ENCODE measurements around the gene MAST4.

MAST4 gene

GRCh38 chr5:67140413-67140812 lies 544.2 kb downstream of the MAST4 start:
- H3K27ac ChIP-seq (ENCODE audit: poor library complexity, severe bottlenecking), result no peak overlapping the region
- H3K4me1 ChIP-seq (ENCODE audit: insufficient read depth, poor library complexity, severe bottlenecking), result no peaks in the 10 kb centered on the region
- H3K27me3 ChIP-seq (ENCODE audit: insufficient read depth, poor library complexity, severe bottlenecking), result no peaks in the 10 kb centered on the region
- no peak for ATAC-seq (ENCODE audit: low read depth)
- no peak for TF ChIP-seq CTCF (IDR thresholded peaks at IDR 0.05; ENCODE audit: poor library complexity, severe bottlenecking)
- H3K9me3 ChIP-seq (ENCODE audit: severe bottlenecking), result no peaks in the 10 kb centered on the region
- H3K36me3 ChIP-seq (ENCODE audit: low read depth), result peaks cover 62% of the 10 kb centered on the region
- no peak for DNase-seq (ENCODE audit: low spot score)
- H3K4me3 ChIP-seq (ENCODE audit: severe bottlenecking), result no peak overlapping the region

- Histone ChIP-seq H3K36me3 (ENCODE audit: low read depth) (peaks cover 62% of the 10 kb centered on the region), H3K4me1 (ENCODE audit: insufficient read depth, poor library complexity, severe bottlenecking) (no peaks in the 10 kb centered on the region), H3K4me3 (ENCODE audit: severe bottlenecking) (no peak overlapping the region), H3K9me3 (ENCODE audit: severe bottlenecking) (no peaks in the 10 kb centered on the region), H3K27me3 (ENCODE audit: insufficient read depth, poor library complexity, severe bottlenecking) (no peaks in the 10 kb centered on the region), H3K27ac (ENCODE audit: poor library complexity, severe bottlenecking) (no peak overlapping the region)
- no peak for DNase-seq (ENCODE audit: low spot score)
- no peak for TF ChIP-seq CTCF (IDR thresholded peaks at IDR 0.05; ENCODE audit: poor library complexity, severe bottlenecking)
- no peak for ATAC-seq (ENCODE audit: low read depth)
Observed at GRCh38 chr5:67141644-67142043, 545.5 kb downstream of the MAST4 start.

- no peak overlapping the region for H3K4me3 ChIP-seq (ENCODE audit: severe bottlenecking)
- H3K27ac ChIP-seq (ENCODE audit: poor library complexity, severe bottlenecking), result no peak overlapping the region
- DNase-seq (ENCODE audit: low spot score) (no peak), ATAC-seq (ENCODE audit: low read depth) (no peak)
- H3K36me3 ChIP-seq (ENCODE audit: low read depth), result peaks cover 62% of the 10 kb centered on the region
- no peak for TF ChIP-seq CTCF (IDR thresholded peaks at IDR 0.05; ENCODE audit: poor library complexity, severe bottlenecking)
- H3K27me3 ChIP-seq (ENCODE audit: insufficient read depth, poor library complexity, severe bottlenecking), result no peaks in the 10 kb centered on the region
- H3K9me3 ChIP-seq (ENCODE audit: severe bottlenecking), result no peaks in the 10 kb centered on the region
- H3K4me1 ChIP-seq (ENCODE audit: insufficient read depth, poor library complexity, severe bottlenecking), result no peaks in the 10 kb centered on the region
Observed at GRCh38 chr5:67142816-67143215, 546.6 kb downstream of the MAST4 start.

GRCh38 chr5:67143549-67143948 lies 547.4 kb downstream of the MAST4 start:
- H3K4me3 ChIP-seq (ENCODE audit: severe bottlenecking), result no peak overlapping the region
- H3K9me3 ChIP-seq (ENCODE audit: severe bottlenecking), result no peaks in the 10 kb centered on the region
- H3K27ac ChIP-seq (ENCODE audit: poor library complexity, severe bottlenecking), result no peak overlapping the region
- ATAC-seq (ENCODE audit: low read depth) (no peak), DNase-seq (ENCODE audit: low spot score) (no peak)
- no peak for TF ChIP-seq CTCF (IDR thresholded peaks at IDR 0.05; ENCODE audit: poor library complexity, severe bottlenecking)
- H3K4me1 ChIP-seq (ENCODE audit: insufficient read depth, poor library complexity, severe bottlenecking), result no peaks in the 10 kb centered on the region
- peaks cover 60% of the 10 kb centered on the region for H3K36me3 ChIP-seq (ENCODE audit: low read depth)
- no peaks in the 10 kb centered on the region for H3K27me3 ChIP-seq (ENCODE audit: insufficient read depth, poor library complexity, severe bottlenecking)

- no peak for ATAC-seq (ENCODE audit: low read depth)
- peaks cover 60% of the 10 kb centered on the region for H3K36me3 ChIP-seq (ENCODE audit: low read depth)
- no peak for TF ChIP-seq CTCF (IDR thresholded peaks at IDR 0.05; ENCODE audit: poor library complexity, severe bottlenecking)
- no peaks in the 10 kb centered on the region for H3K9me3 ChIP-seq (ENCODE audit: severe bottlenecking)
- DNase-seq (ENCODE audit: low spot score), result no peak
- H3K27ac ChIP-seq (ENCODE audit: poor library complexity, severe bottlenecking), result no peak overlapping the region
- H3K27me3 ChIP-seq (ENCODE audit: insufficient read depth, poor library complexity, severe bottlenecking), result no peaks in the 10 kb centered on the region
- no peaks in the 10 kb centered on the region for H3K4me1 ChIP-seq (ENCODE audit: insufficient read depth, poor library complexity, severe bottlenecking)
- no peak overlapping the region for H3K4me3 ChIP-seq (ENCODE audit: severe bottlenecking)
Observed at GRCh38 chr5:67144183-67144639, 548.0 kb downstream of the MAST4 start.

All from RWPE2 (cell line).